ENCODE results near the gene HS2ST1. TPM values are rescaled to one million over a fixed set of nuclear protein-coding genes. Genes with fewer than 3 reads are reported as not detected.

The HS2ST1 gene
- total RNA-seq, 1 experiment from 2014 or later, result 54.0 TPM

DNA sequence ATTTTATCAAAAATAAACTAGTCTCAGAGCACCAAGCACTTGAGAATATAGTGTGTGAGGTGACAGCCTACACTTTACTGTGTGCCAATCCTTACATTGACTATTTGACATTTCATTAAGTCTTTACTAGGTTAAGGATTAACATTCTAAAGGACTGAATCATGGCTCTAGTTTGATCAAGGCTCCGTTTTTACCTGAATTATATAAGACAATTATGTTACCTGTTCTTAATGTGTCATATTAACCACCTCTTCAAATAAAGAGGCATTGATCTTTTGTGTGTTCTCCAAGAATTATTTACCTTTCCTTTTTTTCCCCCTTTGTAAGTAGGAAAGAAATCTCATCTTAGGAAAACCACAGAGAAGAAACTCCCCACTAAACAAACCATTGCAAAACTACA lies 189.7 kb downstream of the HS2ST1 start:
- H3K4me1 Mint-ChIP-seq (ENCODE audit: low read depth, unreplicated experiment), result peaks cover 29% of the 10 kb centered on the region
- H3K36me3 Mint-ChIP-seq (ENCODE audit: insufficient read depth, unreplicated experiment), result no peaks in the 10 kb centered on the region
- intact Hi-C loops (cut with micrococcal nuclease; ENCODE audit: unreplicated experiment), result no loop called here
- BruUV-seq (replicated peaks), result no TSS peak
- CTCF ChIA-PET, result interaction anchor here (0.6 kb wide), 1 partner anchor 14 kb away, joined by 3 read pairs; no protein-coding TSS in a partner anchor
- TF ChIP-seq, protein P1, sequence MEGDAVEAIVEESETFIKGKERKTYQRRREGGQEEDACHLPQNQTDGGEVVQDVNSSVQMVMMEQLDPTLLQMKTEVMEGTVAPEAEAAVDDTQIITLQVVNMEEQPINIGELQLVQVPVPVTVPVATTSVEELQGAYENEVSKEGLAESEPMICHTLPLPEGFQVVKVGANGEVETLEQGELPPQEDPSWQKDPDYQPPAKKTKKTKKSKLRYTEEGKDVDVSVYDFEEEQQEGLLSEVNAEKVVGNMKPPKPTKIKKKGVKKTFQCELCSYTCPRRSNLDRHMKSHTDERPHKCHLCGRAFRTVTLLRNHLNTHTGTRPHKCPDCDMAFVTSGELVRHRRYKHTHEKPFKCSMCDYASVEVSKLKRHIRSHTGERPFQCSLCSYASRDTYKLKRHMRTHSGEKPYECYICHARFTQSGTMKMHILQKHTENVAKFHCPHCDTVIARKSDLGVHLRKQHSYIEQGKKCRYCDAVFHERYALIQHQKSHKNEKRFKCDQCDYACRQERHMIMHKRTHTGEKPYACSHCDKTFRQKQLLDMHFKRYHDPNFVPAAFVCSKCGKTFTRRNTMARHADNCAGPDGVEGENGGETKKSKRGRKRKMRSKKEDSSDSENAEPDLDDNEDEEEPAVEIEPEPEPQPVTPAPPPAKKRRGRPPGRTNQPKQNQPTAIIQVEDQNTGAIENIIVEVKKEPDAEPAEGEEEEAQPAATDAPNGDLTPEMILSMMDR (IDR thresholded peaks at IDR 0.05; ENCODE audit: unreplicated experiment), result no peak
- H3K27ac Mint-ChIP-seq (ENCODE audit: unreplicated experiment), result peak overlapping the region; percentile 73
- no peaks in the 10 kb centered on the region for H3K27me3 Mint-ChIP-seq (ENCODE audit: unreplicated experiment)
- H3K4me3 Mint-ChIP-seq (ENCODE audit: low read depth, unreplicated experiment), result peak overlapping the region; percentile 52
- DNase-seq, result no peak
- H3K9me3 Mint-ChIP-seq (ENCODE audit: low read depth, unreplicated experiment), result peaks cover 7% of the 10 kb centered on the region

DNA sequence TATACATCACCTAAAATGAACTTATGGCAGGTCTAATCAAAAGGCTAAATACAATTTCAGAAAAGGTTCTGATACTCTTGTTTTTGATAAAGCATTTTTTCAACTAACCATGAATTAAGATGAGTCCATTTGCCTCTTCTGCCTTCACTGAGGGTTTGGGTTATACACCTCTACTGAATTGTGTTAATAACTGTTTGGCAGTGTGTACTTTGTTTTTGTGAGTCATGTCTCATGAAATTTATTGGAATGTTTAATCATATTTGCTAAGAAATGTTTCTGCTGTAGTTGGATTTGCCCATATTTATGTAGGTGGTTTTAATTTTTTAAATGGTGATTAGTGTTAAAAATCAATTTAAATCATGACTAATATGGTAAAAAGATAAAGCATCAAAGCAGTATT lies 190.5 kb downstream of the HS2ST1 start:
- peak overlapping the region; percentile 52 for H3K4me3 Mint-ChIP-seq (ENCODE audit: low read depth, unreplicated experiment)
- H3K9me3 Mint-ChIP-seq (ENCODE audit: low read depth, unreplicated experiment), result peaks cover 7% of the 10 kb centered on the region
- DNase-seq, result no peak
- peaks cover 29% of the 10 kb centered on the region for H3K4me1 Mint-ChIP-seq (ENCODE audit: low read depth, unreplicated experiment)
- peak overlapping the region; percentile 73 for H3K27ac Mint-ChIP-seq (ENCODE audit: unreplicated experiment)
- TF ChIP-seq, protein P1 (IDR thresholded peaks at IDR 0.05; ENCODE audit: unreplicated experiment), result no peak
- TSS peak; percentile 31 for BruUV-seq (replicated peaks)
- intact Hi-C loops (cut with micrococcal nuclease; ENCODE audit: unreplicated experiment), result no loop called here
- H3K27me3 Mint-ChIP-seq (ENCODE audit: unreplicated experiment), result no peaks in the 10 kb centered on the region
- CTCF ChIA-PET, result no interaction called here
- no peaks in the 10 kb centered on the region for H3K36me3 Mint-ChIP-seq (ENCODE audit: insufficient read depth, unreplicated experiment)

DNA sequence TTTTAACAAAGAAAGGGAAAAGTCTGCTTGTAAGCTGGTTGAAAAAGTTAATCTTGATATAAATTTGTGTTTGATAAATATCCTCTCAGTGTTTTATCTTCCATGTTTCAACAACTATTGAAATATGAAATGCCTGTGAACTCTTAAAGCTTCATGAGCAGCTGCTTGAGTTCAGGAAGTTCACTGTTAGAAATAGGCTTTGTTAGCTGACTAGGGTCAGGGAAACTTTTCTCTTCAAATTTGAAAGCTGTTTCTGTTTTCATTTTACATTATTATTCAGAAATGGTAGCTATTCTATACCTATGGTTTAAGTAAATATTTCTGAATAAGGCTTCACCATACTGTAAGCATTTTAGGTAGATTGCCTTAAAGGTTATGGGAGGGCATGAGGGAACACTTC lies 191.7 kb downstream of the HS2ST1 start:
- TF ChIP-seq, protein P1 (IDR thresholded peaks at IDR 0.05; ENCODE audit: unreplicated experiment), result no peak
- DNase-seq, result no peak
- Mint-ChIP-seq H3K4me3 (ENCODE audit: low read depth, unreplicated experiment) (no peak overlapping the region), H3K9me3 (ENCODE audit: low read depth, unreplicated experiment) (peaks cover 4% of the 10 kb centered on the region), H3K4me1 (ENCODE audit: low read depth, unreplicated experiment) (peaks cover 29% of the 10 kb centered on the region), H3K27me3 (ENCODE audit: unreplicated experiment) (no peaks in the 10 kb centered on the region), H3K27ac (ENCODE audit: unreplicated experiment) (no peak overlapping the region), H3K36me3 (ENCODE audit: insufficient read depth, unreplicated experiment) (no peaks in the 10 kb centered on the region)
- no TSS peak for BruUV-seq (replicated peaks)
- CTCF ChIA-PET, result no interaction called here
- intact Hi-C loops (cut with micrococcal nuclease; ENCODE audit: unreplicated experiment), result no loop called here

DNA sequence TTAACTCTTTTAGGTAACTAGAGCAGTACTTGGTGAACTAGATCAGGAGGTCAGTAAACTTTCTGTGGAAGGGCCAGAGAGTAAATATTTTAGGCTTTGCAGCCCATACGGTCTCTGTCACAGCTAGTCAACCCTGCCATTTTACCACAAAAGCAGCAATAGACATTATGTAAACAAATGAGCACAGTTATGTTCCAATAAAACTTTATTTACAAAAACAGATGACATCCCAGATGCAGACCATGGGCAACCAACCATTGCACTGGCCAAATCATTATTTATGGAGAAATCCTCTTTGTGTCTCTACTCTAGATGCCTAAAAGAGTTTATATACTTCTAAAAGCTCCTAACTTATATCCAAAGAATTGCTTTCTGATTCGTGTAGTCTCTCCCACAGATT lies 192.4 kb downstream of the HS2ST1 start:
- no peak overlapping the region for H3K27ac Mint-ChIP-seq (ENCODE audit: unreplicated experiment)
- H3K4me1 Mint-ChIP-seq (ENCODE audit: low read depth, unreplicated experiment), result peaks cover 29% of the 10 kb centered on the region
- TF ChIP-seq, protein P1 (IDR thresholded peaks at IDR 0.05; ENCODE audit: unreplicated experiment), result no peak
- H3K4me3 Mint-ChIP-seq (ENCODE audit: low read depth, unreplicated experiment), result no peak overlapping the region
- BruUV-seq (replicated peaks), result no TSS peak
- intact Hi-C loops (cut with micrococcal nuclease; ENCODE audit: unreplicated experiment), result no loop called here
- no peaks in the 10 kb centered on the region for H3K9me3 Mint-ChIP-seq (ENCODE audit: low read depth, unreplicated experiment)
- CTCF ChIA-PET, result no interaction called here
- no peaks in the 10 kb centered on the region for H3K36me3 Mint-ChIP-seq (ENCODE audit: insufficient read depth, unreplicated experiment)
- no peak for DNase-seq
- no peaks in the 10 kb centered on the region for H3K27me3 Mint-ChIP-seq (ENCODE audit: unreplicated experiment)

All from Calu3 (cell line).